Activated naive CD4-positive, alpha-beta T cell treated with anti-CD3 and anti-CD28 coated beads, Interleukin-2, amount 10 ng/mL, durations not matched to agents 7 days and 5 days (primary cell): ENCODE results near the gene RPS23.

Source experiments
- CTCF ChIA-PET: fragments of 350-600 bp; sonication (Branson Sonifier 250); formaldehyde crosslinking; loops from one replicate; lab custom pipeline; 2021; ENCODE audit warnings: antibody characterized with exemption; lab: Charles Lee
- DNase-seq: peaks from one replicate; pipeline ENCODE4 v3.0.0-alpha.2; 2020
- H3K27ac Mint-ChIP-seq: one replicate; pipeline ENCODE4 v1.8.0; 2021; ENCODE audit warnings: mild to moderate bottlenecking, moderate library complexity, mixed read lengths
- H3K27me3 Mint-ChIP-seq: one replicate; pipeline ENCODE4 v1.8.0; 2021; ENCODE audit warnings: mild to moderate bottlenecking, mixed read lengths
- H3K36me3 Mint-ChIP-seq: one replicate; pipeline ENCODE4 v1.8.0; 2021; ENCODE audit warnings: mixed read lengths
- H3K4me1 Mint-ChIP-seq: one replicate; pipeline ENCODE4 v1.8.0; 2021; ENCODE audit warnings: mixed read lengths
- H3K4me3 Mint-ChIP-seq: one replicate; pipeline ENCODE4 v1.8.0; 2021; ENCODE audit warnings: mild to moderate bottlenecking, moderate library complexity, mixed read lengths
- H3K9me3 Mint-ChIP-seq: one replicate; pipeline ENCODE4 v1.8.0; 2021; ENCODE audit warnings: mixed read lengths

The RPS23 gene

DNA sequence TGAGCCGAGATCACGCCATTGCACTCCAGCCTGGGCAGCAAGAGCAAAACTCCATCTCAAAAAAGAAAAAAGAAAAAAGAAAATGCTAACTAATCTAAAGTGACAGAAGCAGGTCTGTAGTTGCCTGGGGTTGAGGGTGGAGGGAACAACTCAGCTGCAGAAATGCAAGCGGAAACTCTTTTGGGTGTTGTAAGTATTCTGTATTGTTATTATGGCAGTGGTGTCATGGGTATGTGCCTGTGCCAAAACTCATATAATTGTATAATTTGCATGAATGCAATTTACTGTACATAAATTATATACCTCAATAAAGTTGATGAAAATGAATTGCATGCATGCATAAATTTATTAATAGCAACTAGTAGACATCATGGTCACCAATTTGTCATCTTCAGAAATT is 23.0 kb upstream of the RPS23 start:
- no peaks in the 10 kb centered on the region for H3K36me3 Mint-ChIP-seq
- CTCF ChIA-PET: no interaction called here

DNA sequence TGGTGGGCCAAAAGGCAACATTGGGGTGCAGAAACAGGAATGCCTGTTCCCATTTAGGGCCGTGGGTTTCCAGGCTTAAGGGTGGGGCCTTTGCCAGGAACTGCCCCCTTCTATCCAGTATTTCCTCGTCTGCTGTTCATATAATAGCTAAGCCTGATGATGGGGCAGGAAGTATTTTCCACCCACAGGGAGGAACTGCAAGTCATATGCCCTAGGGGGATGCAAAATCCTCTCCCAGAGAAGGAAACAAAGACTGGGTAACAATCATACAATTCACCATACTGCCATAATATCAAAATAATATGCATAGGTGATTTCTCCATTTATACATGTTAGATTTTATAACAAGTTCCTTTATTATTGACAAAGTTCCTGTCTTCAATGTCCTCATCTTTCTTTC is 20.5 kb upstream of the RPS23 start:
- H3K27ac Mint-ChIP-seq: no peak overlapping the region
- no peak overlapping the region for H3K4me3 Mint-ChIP-seq
- H3K36me3 Mint-ChIP-seq: no peaks in the 10 kb centered on the region
- no peaks in the 10 kb centered on the region for H3K9me3 Mint-ChIP-seq
- DNase-seq: no peak
- H3K27me3 Mint-ChIP-seq: no peaks in the 10 kb centered on the region
- CTCF ChIA-PET: no interaction called here
- H3K4me1 Mint-ChIP-seq: no peaks in the 10 kb centered on the region

More for the DNA sequence above, 23.0 kb upstream of the RPS23 start:
- no peak overlapping the region for H3K4me3 Mint-ChIP-seq
- H3K27ac Mint-ChIP-seq: no peak overlapping the region
- H3K9me3 Mint-ChIP-seq: no peaks in the 10 kb centered on the region
- no peaks in the 10 kb centered on the region for H3K27me3 Mint-ChIP-seq
- H3K4me1 Mint-ChIP-seq: no peaks in the 10 kb centered on the region
- DNase-seq: no peak

DNA sequence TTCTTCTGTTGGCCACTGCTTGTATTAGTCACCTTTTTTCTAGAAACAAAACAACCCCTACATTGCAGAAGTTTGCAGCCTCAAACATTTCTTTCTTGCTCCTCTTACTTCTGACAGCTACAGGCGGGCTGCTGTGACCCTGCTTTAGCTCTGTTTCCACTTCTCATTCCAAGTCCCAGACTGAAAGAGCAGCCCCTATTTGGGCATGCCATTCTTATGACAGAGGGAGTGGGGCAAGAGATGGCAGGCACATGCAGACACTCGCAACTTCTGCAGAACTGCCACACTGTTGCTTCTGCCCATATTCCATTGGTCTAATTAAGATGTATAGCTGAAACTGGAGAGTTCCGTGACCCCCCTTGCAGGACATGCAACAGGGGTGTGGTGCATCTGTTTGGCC is 19.6 kb upstream of the RPS23 start:
- Mint-ChIP-seq H3K27ac (no peak overlapping the region), H3K4me1 (no peaks in the 10 kb centered on the region), H3K36me3 (no peaks in the 10 kb centered on the region), H3K27me3 (no peaks in the 10 kb centered on the region), H3K4me3 (no peak overlapping the region), H3K9me3 (no peaks in the 10 kb centered on the region)
- DNase-seq: no peak
- CTCF ChIA-PET: no interaction called here

DNA sequence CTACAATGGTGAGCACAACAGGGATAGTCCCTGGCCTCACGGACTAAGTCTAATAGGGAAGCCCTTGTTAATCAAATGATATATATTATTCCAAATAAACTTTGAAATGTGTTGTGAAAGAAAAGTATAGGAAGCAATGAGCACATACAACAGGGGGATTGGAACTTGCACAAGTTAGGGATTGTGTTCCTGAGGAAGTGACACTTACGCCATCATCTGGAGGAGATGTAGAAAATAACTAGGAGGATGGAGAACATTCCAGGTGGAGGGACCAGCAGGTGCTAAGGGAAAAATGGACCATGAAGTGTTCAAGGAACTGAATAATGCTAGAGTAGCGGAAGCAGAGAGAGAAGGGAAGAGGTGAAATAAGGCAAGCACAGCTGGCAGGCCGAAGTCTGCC is 18.8 kb upstream of the RPS23 start:
- H3K4me3 Mint-ChIP-seq: no peak overlapping the region
- CTCF ChIA-PET: no interaction called here

DNA sequence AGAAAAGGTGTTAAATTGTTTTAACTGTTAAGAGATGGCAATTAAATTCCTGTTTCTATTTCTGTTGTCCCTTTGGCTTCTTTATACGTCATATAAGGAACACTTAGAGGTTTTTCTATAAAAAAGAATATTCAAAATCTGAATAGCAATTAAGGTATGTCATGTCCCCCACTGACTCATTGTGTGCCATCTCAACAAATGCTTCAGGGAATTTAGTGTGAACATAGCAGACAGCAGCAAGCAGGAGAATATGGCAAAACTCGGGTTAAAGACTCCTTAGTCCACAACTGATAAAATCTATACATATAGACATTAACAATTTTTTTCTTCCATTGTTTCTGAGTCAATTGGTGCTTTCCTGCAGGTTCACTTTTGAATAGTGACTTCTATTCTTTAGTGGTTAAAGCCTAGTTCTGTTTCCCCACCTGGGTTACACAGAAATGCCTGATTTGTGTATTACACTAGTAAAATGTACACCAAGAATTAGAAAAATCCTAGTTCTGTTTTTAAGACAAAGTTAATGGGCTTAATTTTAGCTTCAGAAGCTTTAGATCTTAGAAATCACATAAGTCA is 17.9 kb upstream of the RPS23 start:
- DNase-seq: no peak
- CTCF ChIA-PET: no interaction called here
- H3K27me3 Mint-ChIP-seq: no peaks in the 10 kb centered on the region
- no peaks in the 10 kb centered on the region for H3K4me1 Mint-ChIP-seq
- no peak overlapping the region for H3K4me3 Mint-ChIP-seq
- no peaks in the 10 kb centered on the region for H3K36me3 Mint-ChIP-seq
- no peaks in the 10 kb centered on the region for H3K9me3 Mint-ChIP-seq
- H3K27ac Mint-ChIP-seq: no peak overlapping the region

More for the DNA sequence above, 18.8 kb upstream of the RPS23 start:
- Mint-ChIP-seq H3K27me3 (no peaks in the 10 kb centered on the region), H3K27ac (no peak overlapping the region), H3K36me3 (no peaks in the 10 kb centered on the region), H3K4me1 (no peaks in the 10 kb centered on the region), H3K9me3 (no peaks in the 10 kb centered on the region)
- no peak for DNase-seq

DNA sequence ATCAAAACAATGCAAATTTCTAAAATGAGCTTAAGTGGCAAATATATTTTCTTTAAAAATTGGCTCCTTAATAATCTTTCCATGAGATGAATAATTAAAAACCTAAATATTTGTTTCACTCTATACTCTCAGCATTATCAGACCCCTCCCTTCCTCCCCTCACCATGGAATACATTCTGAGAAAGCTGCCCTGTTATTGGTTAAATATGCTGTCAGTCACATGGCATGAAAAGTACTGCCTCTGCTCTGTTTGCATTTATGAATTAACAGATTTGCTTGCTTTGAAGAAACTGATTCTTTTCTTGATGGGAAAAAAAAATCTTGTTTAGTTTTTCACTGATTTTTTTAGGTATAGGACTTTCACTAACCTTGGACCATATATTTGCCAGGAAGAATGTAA is 17.0 kb upstream of the RPS23 start:
- H3K4me1 Mint-ChIP-seq: no peaks in the 10 kb centered on the region
- DNase-seq: no peak
- no peak overlapping the region for H3K4me3 Mint-ChIP-seq
- H3K9me3 Mint-ChIP-seq: no peaks in the 10 kb centered on the region
- CTCF ChIA-PET: interaction anchor here (0.6 kb wide), 1 partner anchor 55 kb away, joined by 3 read pairs; no protein-coding TSS in a partner anchor
- no peak overlapping the region for H3K27ac Mint-ChIP-seq
- no peaks in the 10 kb centered on the region for H3K36me3 Mint-ChIP-seq
- H3K27me3 Mint-ChIP-seq: no peaks in the 10 kb centered on the region

DNA sequence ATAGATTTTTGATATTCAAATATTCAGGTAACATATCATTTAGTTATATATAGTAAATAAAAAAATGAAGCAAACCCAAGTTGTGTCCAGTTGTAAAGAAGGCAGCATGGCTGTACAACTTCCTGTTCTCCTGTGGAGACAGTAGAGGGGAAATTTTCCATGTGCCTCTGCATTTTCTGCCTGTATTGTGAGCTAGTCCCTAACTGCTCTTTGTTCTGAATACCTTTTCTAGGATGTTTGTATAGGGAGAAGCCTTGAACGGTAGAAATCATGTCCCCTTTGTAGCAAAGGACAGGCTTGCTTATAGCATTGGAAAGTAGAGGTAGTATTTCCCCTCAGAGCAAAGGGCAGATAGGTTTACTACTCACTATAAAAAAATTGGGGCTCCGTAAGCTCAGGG is 13.3 kb upstream of the RPS23 start:
- H3K27me3 Mint-ChIP-seq: no peaks in the 10 kb centered on the region
- no peaks in the 10 kb centered on the region for H3K4me1 Mint-ChIP-seq
- CTCF ChIA-PET: no interaction called here
- H3K27ac Mint-ChIP-seq: no peak overlapping the region
- DNase-seq: no peak
- no peak overlapping the region for H3K4me3 Mint-ChIP-seq
- H3K36me3 Mint-ChIP-seq: no peaks in the 10 kb centered on the region
- H3K9me3 Mint-ChIP-seq: no peaks in the 10 kb centered on the region

DNA sequence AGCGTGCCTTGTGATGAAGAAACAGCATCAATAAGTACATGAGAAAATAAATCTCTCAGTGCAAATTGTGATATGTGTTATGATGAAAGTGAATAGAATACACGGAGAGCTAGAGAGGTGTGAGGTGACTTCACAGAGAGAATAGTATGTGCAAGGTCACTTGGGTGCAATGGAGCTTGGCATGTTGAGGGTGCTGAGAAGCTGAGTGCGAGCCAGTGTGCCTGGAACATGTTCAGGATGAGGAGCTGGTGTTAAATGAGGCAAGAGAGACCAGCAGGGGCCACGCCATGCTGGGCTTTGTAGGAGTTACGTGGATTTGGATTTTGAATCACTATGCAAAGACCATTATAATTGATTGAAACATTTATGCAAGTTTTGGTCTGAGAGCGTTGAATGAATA is 12.8 kb upstream of the RPS23 start:
- no peaks in the 10 kb centered on the region for H3K36me3 Mint-ChIP-seq
- no peak overlapping the region for H3K4me3 Mint-ChIP-seq
- no peaks in the 10 kb centered on the region for H3K4me1 Mint-ChIP-seq
- peaks cover 4% of the 10 kb centered on the region for H3K27me3 Mint-ChIP-seq
- H3K9me3 Mint-ChIP-seq: no peaks in the 10 kb centered on the region
- DNase-seq: no peak
- CTCF ChIA-PET: no interaction called here
- H3K27ac Mint-ChIP-seq: no peak overlapping the region

DNA sequence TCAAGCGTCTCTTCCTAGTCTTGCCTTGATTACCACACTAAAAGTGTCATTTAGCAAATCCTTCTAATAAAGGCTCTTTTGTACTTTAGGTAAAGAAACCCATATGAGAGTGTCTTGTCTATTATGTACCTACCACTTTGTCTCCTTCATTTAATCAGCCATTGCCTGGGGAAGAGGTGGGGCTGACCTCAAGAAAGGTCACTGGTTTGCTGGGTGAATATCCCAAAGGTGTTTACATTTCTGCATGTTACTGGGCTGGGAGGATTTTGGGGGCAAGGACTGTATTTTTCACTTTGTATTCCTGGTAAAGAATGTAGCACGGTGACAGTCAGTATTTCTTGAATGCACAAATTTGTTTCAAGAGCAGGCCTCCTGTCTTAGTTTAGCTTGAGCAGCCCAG is 11.9 kb upstream of the RPS23 start:
- Mint-ChIP-seq H3K4me3 (no peak overlapping the region), H3K4me1 (no peaks in the 10 kb centered on the region), H3K9me3 (no peaks in the 10 kb centered on the region), H3K36me3 (no peaks in the 10 kb centered on the region), H3K27ac (no peak overlapping the region), H3K27me3 (peaks cover 4% of the 10 kb centered on the region)
- CTCF ChIA-PET: no interaction called here
- DNase-seq: no peak

DNA sequence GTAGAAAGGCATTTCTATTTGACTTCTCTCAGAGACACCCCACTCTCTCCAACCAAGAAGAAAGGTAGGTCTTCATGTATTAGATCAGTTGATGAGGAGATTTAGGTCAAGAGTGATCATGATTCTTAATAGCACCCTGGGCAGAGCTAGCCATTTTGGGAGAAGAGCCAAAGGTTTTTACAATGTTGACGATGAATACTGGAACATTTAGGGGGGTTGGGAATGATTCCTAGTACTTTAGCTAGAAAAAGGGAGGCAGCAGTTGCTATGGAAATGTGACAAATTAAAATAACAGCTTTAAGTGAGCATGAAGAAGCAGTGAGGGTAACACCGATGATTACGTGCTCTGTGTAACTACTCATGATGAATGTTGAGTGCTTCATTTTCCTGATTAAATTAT is 9.5 kb upstream of the RPS23 start:
- Mint-ChIP-seq H3K4me3 (no peak overlapping the region), H3K9me3 (no peaks in the 10 kb centered on the region), H3K4me1 (no peaks in the 10 kb centered on the region), H3K27ac (no peak overlapping the region), H3K36me3 (no peaks in the 10 kb centered on the region), H3K27me3 (peaks cover 4% of the 10 kb centered on the region)
- DNase-seq: no peak
- CTCF ChIA-PET: no interaction called here

DNA sequence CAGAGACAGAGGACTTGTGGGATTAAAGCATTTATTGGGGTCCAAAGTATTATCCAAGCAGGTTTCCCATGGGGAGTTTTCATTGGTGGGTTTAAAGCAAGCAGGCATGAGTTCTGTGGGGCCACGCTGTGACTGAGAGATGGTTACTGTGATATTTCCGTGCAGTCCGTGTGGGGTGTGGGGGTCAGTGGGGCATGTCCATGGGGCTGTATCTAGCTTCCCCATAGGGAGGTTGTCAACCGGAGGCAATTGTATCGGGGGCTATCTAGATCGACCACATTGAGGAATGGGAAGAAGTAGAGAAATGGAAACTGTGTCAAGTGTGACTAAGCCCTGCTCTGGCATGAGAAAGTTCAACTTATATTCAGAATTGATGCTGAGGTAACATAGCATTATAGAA is 7.1 kb upstream of the RPS23 start:
- H3K4me3 Mint-ChIP-seq: no peak overlapping the region
- peaks cover 9% of the 10 kb centered on the region for H3K4me1 Mint-ChIP-seq
- no peak overlapping the region for H3K27ac Mint-ChIP-seq
- no peak for DNase-seq
- peaks cover 4% of the 10 kb centered on the region for H3K27me3 Mint-ChIP-seq
- CTCF ChIA-PET: interaction anchor here (0.5 kb wide), 1 partner anchor 55 kb away, joined by 3 read pairs; no protein-coding TSS in a partner anchor
- no peaks in the 10 kb centered on the region for H3K9me3 Mint-ChIP-seq
- no peaks in the 10 kb centered on the region for H3K36me3 Mint-ChIP-seq

DNA sequence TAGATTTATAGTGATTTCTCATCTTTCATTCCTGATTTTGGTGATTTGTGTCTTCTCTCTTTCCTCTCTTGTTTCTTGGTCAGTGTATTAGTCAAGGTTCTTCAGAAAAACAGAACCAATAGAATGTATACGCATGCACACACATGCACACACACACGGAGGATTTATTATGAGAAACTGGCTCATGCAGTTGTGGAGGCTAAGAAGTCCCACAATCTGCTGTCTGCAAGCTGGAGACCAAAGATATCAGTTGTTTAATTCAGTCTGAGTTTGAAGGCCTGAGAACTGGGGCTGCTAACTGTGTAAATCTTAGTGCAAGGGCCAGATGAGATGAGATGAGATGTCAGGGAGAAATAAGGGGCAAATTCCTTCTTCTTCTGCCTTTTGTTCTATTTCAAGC is 5.7 kb upstream of the RPS23 start:
- H3K9me3 Mint-ChIP-seq: no peaks in the 10 kb centered on the region
- H3K27me3 Mint-ChIP-seq: peaks cover 4% of the 10 kb centered on the region
- no peaks in the 10 kb centered on the region for H3K36me3 Mint-ChIP-seq
- no peak overlapping the region for H3K4me3 Mint-ChIP-seq
- no peak for DNase-seq
- no peak overlapping the region for H3K27ac Mint-ChIP-seq
- peaks cover 21% of the 10 kb centered on the region for H3K4me1 Mint-ChIP-seq
- CTCF ChIA-PET: no interaction called here

DNA sequence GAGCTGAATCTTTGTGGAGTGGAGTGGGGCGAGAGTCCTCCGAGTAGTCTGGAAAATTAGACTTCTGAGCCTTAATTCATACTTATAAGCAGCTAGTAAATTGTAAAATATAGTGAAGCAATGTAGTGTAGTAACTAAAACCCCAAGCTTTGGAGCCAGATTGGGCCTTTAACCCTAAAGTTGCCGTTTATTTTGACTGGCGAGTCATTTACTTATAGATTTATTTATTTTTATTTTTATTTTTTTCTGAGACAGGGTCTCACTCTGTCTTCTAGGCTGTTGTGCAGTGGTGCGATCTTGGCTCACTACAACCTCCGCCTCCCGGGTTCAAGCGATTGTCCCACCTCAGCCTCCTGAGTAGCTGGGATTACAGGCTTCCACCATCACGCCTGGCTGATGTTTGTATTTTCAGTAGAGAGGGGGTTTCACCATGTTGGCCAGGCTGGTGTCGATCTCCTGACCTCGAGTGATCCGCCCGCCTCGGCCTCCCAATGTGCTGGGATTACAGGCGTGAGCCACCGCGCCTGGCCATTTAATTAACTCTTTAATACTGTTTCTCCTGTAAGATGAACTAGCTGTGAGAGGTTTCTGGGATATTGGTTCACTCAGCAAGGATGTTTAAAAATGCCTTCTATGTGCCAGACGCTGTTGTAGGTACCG is 687 bp upstream of the RPS23 start:
- peak overlapping the region; percentile 97 for H3K27ac Mint-ChIP-seq
- peaks cover 32% of the 10 kb centered on the region for H3K36me3 Mint-ChIP-seq
- CTCF ChIA-PET: interaction anchor here (1.3 kb wide), 1 partner anchor 19 kb away, joined by 5 read pairs; no protein-coding TSS in a partner anchor
- peak overlapping the region; percentile 91 for H3K4me3 Mint-ChIP-seq
- no peaks in the 10 kb centered on the region for H3K9me3 Mint-ChIP-seq
- peaks cover 4% of the 10 kb centered on the region for H3K27me3 Mint-ChIP-seq
- no peak for DNase-seq
- H3K4me1 Mint-ChIP-seq: peaks cover 49% of the 10 kb centered on the region

DNA sequence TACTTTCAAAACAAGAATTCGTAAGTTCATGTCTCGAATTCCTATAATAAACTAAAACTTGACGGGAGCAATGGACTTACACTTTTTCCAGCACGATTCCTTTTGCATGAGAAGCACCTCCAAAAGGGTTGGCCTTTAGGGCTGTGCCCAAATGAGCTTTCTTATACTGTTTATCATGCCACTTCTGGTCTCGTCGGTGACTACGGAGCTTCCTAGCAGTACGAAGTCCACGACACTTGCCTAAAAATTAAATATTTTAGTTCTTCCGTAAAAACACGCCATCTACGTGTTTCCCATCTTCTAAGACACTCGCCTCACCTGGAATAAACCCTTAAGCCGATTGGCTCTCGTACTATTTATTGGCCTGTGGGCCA is 554 bp downstream of the RPS23 start:
- Mint-ChIP-seq H3K27ac (peak overlapping the region; percentile 97), H3K4me3 (peak overlapping the region; percentile 91), H3K4me1 (peaks cover 53% of the 10 kb centered on the region), H3K27me3 (peaks cover 4% of the 10 kb centered on the region), H3K9me3 (no peaks in the 10 kb centered on the region), H3K36me3 (peaks cover 39% of the 10 kb centered on the region)
- CTCF ChIA-PET: no interaction called here
- DNase-seq: no peak

DNA sequence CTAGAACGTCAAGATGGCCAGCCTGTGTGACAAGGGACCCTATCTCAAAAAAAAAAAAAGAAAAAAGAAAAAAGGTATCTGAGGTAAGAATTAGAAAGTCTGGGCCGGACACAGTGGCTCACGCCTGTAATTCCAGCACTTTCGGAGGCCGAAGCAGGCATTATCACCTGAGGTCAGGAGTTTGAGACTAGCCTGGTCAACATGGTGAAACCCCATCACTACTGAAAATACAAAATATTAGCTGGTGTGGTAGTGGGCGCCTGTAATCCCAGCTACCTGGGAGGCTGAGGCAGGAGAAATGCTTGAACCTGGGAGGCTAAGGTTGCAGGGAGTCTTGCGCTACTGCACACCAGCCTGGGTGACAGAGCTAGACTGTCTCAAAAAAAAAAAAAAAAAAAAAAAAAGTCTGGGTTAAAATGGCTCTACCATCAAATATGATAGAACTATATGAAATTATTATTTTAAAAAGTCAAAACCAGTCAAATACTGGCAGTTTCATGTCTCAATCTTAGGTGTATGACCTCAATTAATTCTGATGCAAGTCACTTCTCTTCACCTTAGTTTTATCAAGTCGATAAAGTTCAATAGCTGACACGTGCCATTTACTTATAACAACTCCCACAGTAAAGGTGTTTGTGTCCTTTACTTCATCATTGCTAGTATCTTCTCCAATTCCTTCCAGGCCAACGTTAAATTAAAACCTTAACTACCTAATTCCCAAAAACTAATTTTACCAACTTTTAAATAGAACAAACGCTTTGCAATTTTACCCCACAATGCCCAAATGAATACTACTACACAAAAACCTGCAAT is 1.1 kb downstream of the RPS23 start:
- H3K9me3 Mint-ChIP-seq: no peaks in the 10 kb centered on the region
- CTCF ChIA-PET: no interaction called here
- peaks cover 53% of the 10 kb centered on the region for H3K4me1 Mint-ChIP-seq
- peak overlapping the region; percentile 97 for H3K27ac Mint-ChIP-seq
- H3K36me3 Mint-ChIP-seq: peaks cover 41% of the 10 kb centered on the region
- no peak for DNase-seq
- peak overlapping the region; percentile 91 for H3K4me3 Mint-ChIP-seq
- H3K27me3 Mint-ChIP-seq: peaks cover 4% of the 10 kb centered on the region
